Transverse colon (tissue), 4 donors: ENCODE results near the gene ARPC1A. TPM values are rescaled to one million over a fixed set of nuclear protein-coding genes. Genes with fewer than 3 reads are reported as not detected.
"Not testable (repeated sequence)": the region's sequence is repeated elsewhere in the genome, so short reads cannot be mapped to it uniquely, and the experiment has no call there.

Source experiments
- DNase-seq: peaks from one replicate; pipeline ENCODE4 v3.0.0-alpha.2; 2019
- H3K27ac ChIP-seq, 4 donors: fragments of 200-600 bp; sonication (generic); 2 replicates each; pipeline ENCODE4 v1.5.1; 2016 to 2018; ENCODE audit warnings: inconsistent platforms in 4 of 4
- H3K27me3 ChIP-seq: fragments of 200-600 bp; sonication (generic); 2 replicates; pipeline ENCODE4 v1.5.1; 2017; ENCODE audit warnings: inconsistent platforms
- H3K36me3 ChIP-seq, 4 donors: fragments of 200-600 bp; sonication (generic); 2 replicates each; pipeline ENCODE4 v1.5.1; 2017 to 2019; ENCODE audit warnings: inconsistent platforms in 4 of 4
- H3K4me1 ChIP-seq, 4 donors: fragments of 200-600 bp; sonication (generic); 2 replicates each; pipeline ENCODE4 v1.5.1; 2017 to 2020; ENCODE audit warnings: inconsistent platforms in 4 of 4
- H3K4me3 ChIP-seq, 4 donors: fragments of 200-600 bp; sonication (generic); 1 replicate in 1 of 4; 2 replicates in 3 of 4; pipeline versions ENCODE4 v1.5.1 to v1.6.1; 2017 to 2019; ENCODE audit warnings: inconsistent platforms in 4 of 4
- H3K9me3 ChIP-seq, 2 donors: fragments of 200-600 bp; sonication (generic); 2 replicates each; pipeline ENCODE4 v1.5.1; 2017 to 2019; ENCODE audit warnings: inconsistent platforms in 2 of 2
- EP300 ChIP-seq: sonication (generic); formaldehyde crosslinking; IDR thresholded peaks from one replicate; pipeline ENCODE4 v1.6.1; 2017; ENCODE audit warnings: antibody characterized with exemption, low read depth
- POLR2A ChIP-seq: fragments of 450-650 bp; IDR thresholded peaks from one replicate; pipeline ENCODE4 v1.6.1; 2016; ENCODE audit warnings: antibody characterized with exemption, mild to moderate bottlenecking, moderate library complexity
- POLR2AphosphoS5 ChIP-seq, 3 donors: sonication (generic); formaldehyde crosslinking; IDR thresholded peaks; one replicate each; pipeline ENCODE4 v1.6.1; 2016; ENCODE audit warnings: antibody characterized with exemption in 3 of 3
- WGBS, 2 donors: methylation state at CpG; one replicate each; pipeline ENCODE4 v1.1.5; 2018; ENCODE audit warnings: low coverage in 1 of 2; 5-methylcytosine and 5-hydroxymethylcytosine counted together
- in situ Hi-C, 4 donors: fragments of 200-750 bp; cut with MboI; loops; one replicate each; pipeline versions ENCODE4 v1.15.0 to v1.15.1; 2017; ENCODE audit warnings: low sequenced_read_pairs in 3 of 4, low pct_ligation_motif_present in 1 of 4, low pct_unique_long_range_greater_than_20kb in 1 of 4
- intact Hi-C: fragments of 100-400 bp; cut with DNase I; formaldehyde crosslinking; loops from one replicate; pipeline ENCODE4 v1.15.1; 2023; ENCODE audit warnings: low total_unique reads
- total RNA-seq, 4 donors: library from RNA; depleted of rRNA; stranded (reverse); fragments of >200 nt; gene quantifications; one replicate each; pipeline ENCODE4 v1.1.0, GENCODE V29; 2016
- TF ChIP-seq, protein P1 (sequence below), 5 experiments: fragments of 200-600 bp in 3 of 5; fragments of 450-650 bp in 2 of 5; sonication (generic) in 3 of 5; IDR thresholded peaks; 1 replicate in 2 of 5; 2 replicates in 3 of 5; pipeline ENCODE4 v1.5.1; 2016 to 2017; ENCODE audit warnings: antibody characterized with exemption in 5 of 5, inconsistent platforms in 3 of 5, mild to moderate bottlenecking in 2 of 5, moderate library complexity in 1 of 5

Gene ARPC1A
- total RNA-seq, 4 donors from 2014 or later: 104 to 186 (median 147) TPM

- H3K9me3 ChIP-seq: no peaks in the 10 kb centered on the region
- no peak for DNase-seq
- no peaks in the 10 kb centered on the region for H3K27me3 ChIP-seq
- no peaks in the 10 kb centered on the region for H3K36me3 ChIP-seq
- H3K4me3 ChIP-seq: no peak overlapping the region
- in situ Hi-C loops: loop anchor here in 1 of 4 donors (25.0 kb wide), 1 partner anchor 158 kb away; no protein-coding TSS in a partner anchor
- intact Hi-C loops: no loop called here
- 67 to 78% methylated on average over 1 to 4 of the region's 4 CpGs for WGBS, 2 donors
- H3K4me1 ChIP-seq: peaks cover 6 to 9% (median 7%) of the 10 kb centered on the region in 4 donors
- TF ChIP-seq POLR2A (no peak), EP300 (no peak), POLR2AphosphoS5 (IDR thresholded peaks at IDR 0.05) (no peak)
- TF ChIP-seq, protein P1, sequence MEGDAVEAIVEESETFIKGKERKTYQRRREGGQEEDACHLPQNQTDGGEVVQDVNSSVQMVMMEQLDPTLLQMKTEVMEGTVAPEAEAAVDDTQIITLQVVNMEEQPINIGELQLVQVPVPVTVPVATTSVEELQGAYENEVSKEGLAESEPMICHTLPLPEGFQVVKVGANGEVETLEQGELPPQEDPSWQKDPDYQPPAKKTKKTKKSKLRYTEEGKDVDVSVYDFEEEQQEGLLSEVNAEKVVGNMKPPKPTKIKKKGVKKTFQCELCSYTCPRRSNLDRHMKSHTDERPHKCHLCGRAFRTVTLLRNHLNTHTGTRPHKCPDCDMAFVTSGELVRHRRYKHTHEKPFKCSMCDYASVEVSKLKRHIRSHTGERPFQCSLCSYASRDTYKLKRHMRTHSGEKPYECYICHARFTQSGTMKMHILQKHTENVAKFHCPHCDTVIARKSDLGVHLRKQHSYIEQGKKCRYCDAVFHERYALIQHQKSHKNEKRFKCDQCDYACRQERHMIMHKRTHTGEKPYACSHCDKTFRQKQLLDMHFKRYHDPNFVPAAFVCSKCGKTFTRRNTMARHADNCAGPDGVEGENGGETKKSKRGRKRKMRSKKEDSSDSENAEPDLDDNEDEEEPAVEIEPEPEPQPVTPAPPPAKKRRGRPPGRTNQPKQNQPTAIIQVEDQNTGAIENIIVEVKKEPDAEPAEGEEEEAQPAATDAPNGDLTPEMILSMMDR (IDR thresholded peaks at IDR 0.05): no peak
- H3K27ac ChIP-seq: no peak overlapping the region
Measured at GRCh38 chr7:99320371-99320770, 5.3 kb upstream of the ARPC1A start.

- H3K36me3 ChIP-seq, intact Hi-C loops, H3K4me3 ChIP-seq, H3K27ac ChIP-seq, H3K27me3 ChIP-seq, H3K9me3 ChIP-seq, DNase-seq: not testable (repeated sequence)
- 89 to 100% methylated on average over 2 to 6 of the region's 6 CpGs for WGBS, 2 donors
- peaks cover 16 to 23% (median 20%) of the 10 kb centered on the region in 4 donors for H3K4me1 ChIP-seq
- in situ Hi-C loops: loop anchor here in 1 of 4 donors (25.0 kb wide), 1 partner anchor 160 kb away; no protein-coding TSS in a partner anchor
Measured at GRCh38 chr7:99322659-99323058, 3.0 kb upstream of the ARPC1A start.

DNA sequence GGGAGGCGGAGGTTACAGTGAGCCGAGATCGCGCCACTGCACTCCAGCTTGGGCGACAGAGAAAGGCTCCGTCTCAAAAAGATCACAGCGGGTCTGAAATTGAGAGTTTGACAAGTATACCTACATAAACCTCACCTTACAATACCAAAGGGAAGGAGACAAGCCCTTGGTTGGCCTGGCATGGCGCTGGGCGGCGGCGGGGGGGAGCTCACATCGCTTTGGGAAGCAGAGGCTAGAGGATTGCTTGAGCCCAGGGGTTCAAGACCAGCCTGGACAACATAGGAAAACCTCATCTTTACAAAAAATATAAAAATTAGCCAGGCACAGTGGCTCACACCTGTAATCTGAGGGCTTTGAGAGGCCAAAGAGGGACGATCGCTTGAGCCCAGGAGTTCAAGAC is 1.1 kb upstream of the ARPC1A start:
- H3K4me1 ChIP-seq: peaks cover 20 to 40% (median 36%) of the 10 kb centered on the region in 4 donors
- no peaks in the 10 kb centered on the region for H3K9me3 ChIP-seq
- TF ChIP-seq POLR2AphosphoS5 (IDR thresholded peaks at IDR 0.05) (no peak), POLR2A (no peak), EP300 (no peak)
- TF ChIP-seq, protein P1 (IDR thresholded peaks at IDR 0.05): no peak
- intact Hi-C loops: no loop called here
- 96% methylated on average over 14 of the region's 14 CpGs; no CpG with 5 or more reads in 1 of the 2 donors for WGBS, 2 donors
- in situ Hi-C loops: loop anchor here in 1 of 4 donors (25.0 kb wide), 1 partner anchor 162 kb away; no protein-coding TSS in a partner anchor
- no peak overlapping the region for H3K4me3 ChIP-seq
- H3K27ac ChIP-seq: no peak overlapping the region
- no peaks in the 10 kb centered on the region for H3K27me3 ChIP-seq
- no peaks in the 10 kb centered on the region for H3K36me3 ChIP-seq
- DNase-seq: no peak

GRCh38 chr7:99325001-99325493 is 651 bp upstream of the ARPC1A start:
- H3K9me3 ChIP-seq: no peaks in the 10 kb centered on the region
- TF ChIP-seq POLR2AphosphoS5 (IDR thresholded peaks at IDR 0.05) (no peak), POLR2A (no peak)
- TF ChIP-seq, protein P1 (IDR thresholded peaks at IDR 0.05): no peak
- in situ Hi-C loops (no loop called here), intact Hi-C loops (loop anchor here (5.0 kb wide), 1 partner anchor 1143 kb away; no protein-coding TSS in a partner anchor)
- peak overlapping the region; percentile 93 to 96 (median 94) for H3K27ac ChIP-seq
- peak overlapping the region; percentile 87 to 98 (median 91) for H3K4me3 ChIP-seq
- WGBS, 2 donors: 7 to 29% methylated on average over 2 to 14 of the region's 14 CpGs
- peaks cover 20 to 45% (median 41%) of the 10 kb centered on the region in 4 donors for H3K4me1 ChIP-seq
- no peaks in the 10 kb centered on the region for H3K27me3 ChIP-seq
- no peak for DNase-seq
- H3K36me3 ChIP-seq: no peaks in the 10 kb centered on the region

DNA sequence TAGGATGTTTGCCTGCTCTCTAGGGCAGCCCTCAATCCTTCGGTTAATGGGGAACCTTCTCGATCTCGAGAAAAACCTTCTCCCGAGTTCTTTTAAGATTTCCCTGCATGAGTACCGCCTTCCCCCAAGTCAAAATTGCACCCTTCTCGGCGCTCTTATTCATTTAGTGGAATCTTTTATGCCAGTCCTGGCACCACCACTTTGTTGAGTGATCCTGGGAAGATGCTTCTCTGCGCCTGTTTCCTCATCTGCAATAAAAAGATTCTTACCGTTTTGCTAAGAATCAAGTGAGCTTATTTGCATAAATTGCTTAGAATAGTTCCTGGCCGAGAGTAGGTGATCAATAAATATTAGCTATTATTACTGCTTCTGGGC is 697 bp downstream of the ARPC1A start:
- H3K36me3 ChIP-seq: no peaks in the 10 kb centered on the region
- in situ Hi-C loops: no loop called here
- peak overlapping the region; percentile 93 to 96 (median 94) for H3K27ac ChIP-seq
- peaks cover 24 to 58% (median 49%) of the 10 kb centered on the region in 4 donors for H3K4me1 ChIP-seq
- no peak for DNase-seq
- no peaks in the 10 kb centered on the region for H3K27me3 ChIP-seq
- no peaks in the 10 kb centered on the region for H3K9me3 ChIP-seq
- intact Hi-C loops: loop anchor here (5.0 kb wide), 1 partner anchor 1144 kb away; no protein-coding TSS in a partner anchor
- H3K4me3 ChIP-seq: peak overlapping the region; percentile 87 to 98 (median 91)
- TF ChIP-seq, protein P1 (IDR thresholded peaks at IDR 0.05): no peak
- no peak for TF ChIP-seq EP300
- WGBS, 2 donors: 0% methylated on average over 6 to 10 of the region's 10 CpGs
